Measurements from ENCODE around the gene KCNMA1.

DNA sequence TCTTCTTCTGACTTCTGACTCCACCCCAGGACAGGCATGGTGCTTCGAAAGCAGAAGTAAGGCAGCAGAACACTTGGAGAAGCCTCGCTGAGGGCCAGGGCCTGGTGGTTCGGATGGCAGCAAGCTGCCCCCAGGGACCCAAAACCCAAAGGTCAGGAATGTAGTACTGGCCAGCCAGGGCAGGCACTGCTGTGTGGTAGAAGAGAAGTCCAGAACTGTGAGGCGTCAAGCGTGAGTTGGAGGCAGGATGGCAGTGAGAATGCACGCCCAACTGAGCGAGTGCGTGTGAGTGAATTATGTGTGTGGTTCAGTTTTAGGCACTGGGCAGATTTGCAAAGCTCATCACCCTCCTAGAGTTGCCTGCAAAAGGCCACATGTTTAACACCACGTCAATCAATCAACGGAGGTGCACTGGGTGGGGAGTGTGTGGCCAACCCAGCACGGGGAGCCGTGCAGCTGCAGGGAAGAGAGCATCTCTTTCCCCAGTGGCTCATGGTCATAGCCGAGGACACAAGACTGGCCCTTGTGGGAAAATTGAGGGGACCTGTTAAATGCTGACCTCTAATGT is 144.3 kb downstream of the KCNMA1 start:
- TF ChIP-seq POLR2AphosphoS5 (IDR thresholded peaks at IDR 0.05): no peak
- TF ChIP-seq, protein P1, sequence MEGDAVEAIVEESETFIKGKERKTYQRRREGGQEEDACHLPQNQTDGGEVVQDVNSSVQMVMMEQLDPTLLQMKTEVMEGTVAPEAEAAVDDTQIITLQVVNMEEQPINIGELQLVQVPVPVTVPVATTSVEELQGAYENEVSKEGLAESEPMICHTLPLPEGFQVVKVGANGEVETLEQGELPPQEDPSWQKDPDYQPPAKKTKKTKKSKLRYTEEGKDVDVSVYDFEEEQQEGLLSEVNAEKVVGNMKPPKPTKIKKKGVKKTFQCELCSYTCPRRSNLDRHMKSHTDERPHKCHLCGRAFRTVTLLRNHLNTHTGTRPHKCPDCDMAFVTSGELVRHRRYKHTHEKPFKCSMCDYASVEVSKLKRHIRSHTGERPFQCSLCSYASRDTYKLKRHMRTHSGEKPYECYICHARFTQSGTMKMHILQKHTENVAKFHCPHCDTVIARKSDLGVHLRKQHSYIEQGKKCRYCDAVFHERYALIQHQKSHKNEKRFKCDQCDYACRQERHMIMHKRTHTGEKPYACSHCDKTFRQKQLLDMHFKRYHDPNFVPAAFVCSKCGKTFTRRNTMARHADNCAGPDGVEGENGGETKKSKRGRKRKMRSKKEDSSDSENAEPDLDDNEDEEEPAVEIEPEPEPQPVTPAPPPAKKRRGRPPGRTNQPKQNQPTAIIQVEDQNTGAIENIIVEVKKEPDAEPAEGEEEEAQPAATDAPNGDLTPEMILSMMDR (IDR thresholded peaks at IDR 0.05): no peak
